GM19351 (cell line): ENCODE data around the gene UQCRFS1.
"Not testable (repeated sequence)": the region's sequence is repeated elsewhere in the genome, so short reads cannot be mapped to it uniquely, and the experiment has no call there.

Experiments used
- ATAC-seq: cut with Tn5 transposase; IDR thresholded peaks from one replicate; pipeline ENCODE4 v1.9.1; 2021; ENCODE audit warnings: mild to moderate bottlenecking, moderate library complexity; ENCODE audit not compliant: unreplicated experiment

UQCRFS1 gene

GRCh38 chr19:29215322-29215845 lies 2.4 kb upstream of the UQCRFS1 start:
- ATAC-seq, result no peak

GRCh38 chr19:29214411-29214810 lies 1.5 kb upstream of the UQCRFS1 start:
- no peak for ATAC-seq

- no peak for ATAC-seq
Measured at GRCh38 chr19:29212356-29212647, 649 bp downstream of the UQCRFS1 start.

GRCh38 chr19:29211562-29212355 lies 1.2 kb downstream of the UQCRFS1 start:
- no peak for ATAC-seq

- not testable (repeated sequence) for ATAC-seq
Measured at GRCh38 chr19:29211041-29211440, 1.9 kb downstream of the UQCRFS1 start.

- not testable (repeated sequence) for ATAC-seq
Measured at GRCh38 chr19:29210502-29210901, 2.4 kb downstream of the UQCRFS1 start.

- not testable (repeated sequence) for ATAC-seq
Measured at GRCh38 chr19:29207403-29208187, 5.4 kb downstream of the UQCRFS1 start.

- no peak for ATAC-seq
Measured at GRCh38 chr19:29206453-29206852, 6.5 kb downstream of the UQCRFS1 start.

- no peak for ATAC-seq
Measured at GRCh38 chr19:29202281-29202680, 10.7 kb downstream of the UQCRFS1 start.

- no peak for ATAC-seq
Measured at GRCh38 chr19:29201855-29202254, 11.1 kb downstream of the UQCRFS1 start.

- no peak for ATAC-seq
Measured at GRCh38 chr19:29194658-29195057, 18.3 kb downstream of the UQCRFS1 start.

- no peak for ATAC-seq
Measured at GRCh38 chr19:29193155-29193554, 19.8 kb downstream of the UQCRFS1 start.

- ATAC-seq, result no peak
Measured at GRCh38 chr19:29191005-29191404, 21.9 kb downstream of the UQCRFS1 start.

- no peak for ATAC-seq
Measured at GRCh38 chr19:29189033-29189360, 24.0 kb downstream of the UQCRFS1 start.

GRCh38 chr19:29188289-29189032 lies 24.5 kb downstream of the UQCRFS1 start:
- no peak for ATAC-seq

GRCh38 chr19:29187676-29188075 lies 25.3 kb downstream of the UQCRFS1 start:
- no peak for ATAC-seq

GRCh38 chr19:29185427-29185826 lies 27.5 kb downstream of the UQCRFS1 start:
- no peak for ATAC-seq

GRCh38 chr19:29176981-29177754 lies 35.8 kb downstream of the UQCRFS1 start:
- ATAC-seq, result no peak

- no peak for ATAC-seq
Measured at GRCh38 chr19:29173896-29174295, 39.1 kb downstream of the UQCRFS1 start.

GRCh38 chr19:29172302-29172701 lies 40.6 kb downstream of the UQCRFS1 start:
- ATAC-seq, result no peak

- ATAC-seq, result no peak
Measured at GRCh38 chr19:29171525-29171924, 41.4 kb downstream of the UQCRFS1 start.
